Activated CD4-positive, alpha-beta T cell treated with anti-CD3 and anti-CD28 coated beads for 1 hour (primary cell): ENCODE data around the gene GATA3.

ENCODE experiments used
- DNase-seq: peaks from one replicate; pipeline ENCODE4 v3.0.0-alpha.2; 2020

GATA3 gene

GRCh38 chr10:8069108-8069507, 14.6 kb downstream of the GATA3 start:
- no peak for DNase-seq

DNA sequence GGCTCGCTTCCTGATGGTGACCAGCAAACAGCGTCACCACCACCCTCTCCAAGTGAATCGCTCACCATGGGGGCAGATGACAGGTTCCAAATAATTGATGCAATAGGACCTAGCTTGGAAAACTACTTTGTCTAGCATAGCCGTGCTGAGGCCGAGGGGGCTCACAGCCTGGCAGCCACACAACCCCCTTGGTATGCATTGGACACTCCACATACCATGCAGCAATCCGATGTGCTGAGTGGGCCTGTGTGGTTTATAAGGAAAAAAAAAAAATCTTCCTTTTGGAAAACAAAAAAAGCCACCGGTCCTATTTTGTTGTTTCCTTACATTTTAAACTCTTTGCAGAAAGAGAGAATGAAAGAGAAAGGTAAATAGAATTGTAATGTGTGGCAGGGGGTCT, 15.1 kb downstream of the GATA3 start:
- no peak for DNase-seq

- DNase-seq: no peak
Measured at GRCh38 chr10:8070440-8070839, 16.0 kb downstream of the GATA3 start.

GRCh38 chr10:8071006-8071405, 16.5 kb downstream of the GATA3 start:
- no peak for DNase-seq

DNA sequence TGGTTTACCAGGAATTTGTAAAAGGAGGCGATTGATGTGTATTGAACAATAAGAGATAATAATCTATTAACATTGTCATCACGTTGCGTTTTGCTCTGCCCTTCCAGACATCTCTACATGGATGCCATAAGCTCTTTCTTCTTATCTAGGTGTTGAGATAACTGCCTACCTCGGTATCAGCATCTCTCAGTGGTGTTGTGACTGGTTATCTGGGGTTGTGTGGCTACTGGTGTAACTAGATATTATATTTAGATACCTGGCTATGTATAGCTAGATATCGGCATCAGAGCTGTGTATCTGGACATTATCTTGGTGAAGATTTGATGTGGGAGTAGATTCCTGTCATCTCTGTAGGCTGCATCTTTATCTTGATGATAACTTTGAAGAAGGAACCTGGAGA, 17.2 kb downstream of the GATA3 start:
- no peak for DNase-seq

DNA sequence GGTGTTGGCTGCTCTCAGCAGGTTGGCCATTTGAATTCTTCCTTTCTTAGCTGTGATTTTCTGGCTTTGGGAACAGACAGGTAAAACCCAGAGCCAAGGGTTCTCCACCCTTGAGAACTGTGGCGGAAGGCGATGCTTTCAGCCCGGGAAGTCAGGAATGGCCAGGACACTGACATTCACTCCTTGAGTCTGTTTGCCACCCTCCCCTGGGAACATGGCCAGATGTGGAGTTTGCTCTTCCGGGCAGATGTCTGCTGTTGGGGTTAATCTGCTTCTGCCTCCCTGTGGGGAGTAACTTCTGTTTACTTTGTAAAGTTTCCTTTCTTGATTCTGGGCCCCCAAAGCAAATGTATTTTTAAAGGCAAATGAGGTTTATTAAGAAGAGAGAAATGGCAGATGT, 17.7 kb downstream of the GATA3 start:
- DNase-seq: no peak

- DNase-seq: no peak
Measured at GRCh38 chr10:8073691-8074416, 19.4 kb downstream of the GATA3 start.

GRCh38 chr10:8074881-8075280, 20.4 kb downstream of the GATA3 start:
- DNase-seq: no peak

- no peak for DNase-seq
Measured at GRCh38 chr10:8075282-8076260, 21.1 kb downstream of the GATA3 start.

- no peak for DNase-seq
Measured at GRCh38 chr10:8076933-8077332, 22.4 kb downstream of the GATA3 start.

- DNase-seq: no peak
Measured at GRCh38 chr10:8078027-8078426, 23.5 kb downstream of the GATA3 start.

GRCh38 chr10:8079126-8079525, 24.6 kb downstream of the GATA3 start:
- no peak for DNase-seq

DNA sequence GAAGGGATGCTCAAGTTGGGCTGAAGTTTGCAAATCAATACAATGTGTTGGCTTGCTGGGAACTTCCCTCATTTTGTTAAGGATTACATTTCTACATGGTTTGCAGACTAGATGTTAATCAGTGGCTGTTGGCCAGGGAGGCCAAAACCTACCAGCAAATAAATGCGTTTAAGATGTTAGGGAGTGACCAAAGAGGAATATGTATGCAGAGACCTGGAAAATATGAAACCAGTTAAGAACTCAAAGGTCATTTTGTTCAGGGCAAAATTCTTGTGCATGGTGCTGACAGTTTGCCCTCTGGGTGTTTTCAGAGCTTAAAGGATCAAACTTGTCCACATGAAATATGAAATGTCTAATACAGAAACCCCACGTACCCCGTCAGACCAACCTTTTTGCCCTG, 30.3 kb downstream of the GATA3 start:
- no peak for DNase-seq

DNA sequence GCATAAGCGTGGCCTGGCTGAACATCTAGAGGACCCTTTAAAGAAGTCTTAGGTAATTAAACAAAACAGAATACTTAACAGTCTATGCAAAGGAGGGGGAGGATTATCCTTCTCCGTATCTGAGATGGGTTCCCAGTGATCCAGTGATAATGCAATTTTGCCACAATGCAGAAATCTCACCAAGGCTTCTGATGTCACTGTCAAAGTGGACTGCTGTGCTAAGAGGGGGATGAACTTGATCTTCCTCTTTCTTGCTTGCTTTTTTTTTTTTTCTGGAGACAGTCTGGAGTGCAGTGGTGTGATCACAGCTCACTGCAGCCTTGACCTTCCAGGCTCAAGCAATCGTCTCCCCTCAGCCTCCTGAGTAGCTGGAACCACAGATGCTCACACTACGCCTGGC, 30.8 kb downstream of the GATA3 start:
- no peak for DNase-seq

DNA sequence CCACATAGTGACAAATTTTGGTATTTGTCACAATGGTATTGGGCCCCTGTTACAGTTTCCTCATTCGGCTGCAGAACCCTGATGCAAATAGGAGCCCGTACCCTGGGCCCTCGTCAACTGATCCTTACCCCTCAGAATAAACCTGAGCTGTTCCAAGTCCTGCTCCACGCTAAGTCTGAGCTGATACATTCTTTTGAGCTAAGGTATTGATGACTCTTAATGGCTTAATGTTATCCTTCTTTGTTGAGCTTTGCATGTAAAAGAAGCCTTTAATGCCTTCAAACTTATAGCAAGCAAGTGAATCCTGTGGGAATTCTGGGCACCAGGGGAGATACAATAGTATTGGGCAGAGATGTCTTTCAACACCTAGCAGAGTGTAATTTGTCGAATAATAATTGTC, 31.8 kb downstream of the GATA3 start:
- DNase-seq: no peak

- DNase-seq: no peak
Measured at GRCh38 chr10:8088504-8088903, 34.0 kb downstream of the GATA3 start.

- DNase-seq: no peak
Measured at GRCh38 chr10:8092428-8092827, 37.9 kb downstream of the GATA3 start.

GRCh38 chr10:8095959-8096358, 41.5 kb downstream of the GATA3 start:
- DNase-seq: no peak

GRCh38 chr10:8096931-8097330, 42.4 kb downstream of the GATA3 start:
- no peak for DNase-seq

GRCh38 chr10:8100366-8100765, 45.9 kb downstream of the GATA3 start:
- DNase-seq: no peak

GRCh38 chr10:8102708-8103401, 48.4 kb downstream of the GATA3 start:
- no peak for DNase-seq

DNA sequence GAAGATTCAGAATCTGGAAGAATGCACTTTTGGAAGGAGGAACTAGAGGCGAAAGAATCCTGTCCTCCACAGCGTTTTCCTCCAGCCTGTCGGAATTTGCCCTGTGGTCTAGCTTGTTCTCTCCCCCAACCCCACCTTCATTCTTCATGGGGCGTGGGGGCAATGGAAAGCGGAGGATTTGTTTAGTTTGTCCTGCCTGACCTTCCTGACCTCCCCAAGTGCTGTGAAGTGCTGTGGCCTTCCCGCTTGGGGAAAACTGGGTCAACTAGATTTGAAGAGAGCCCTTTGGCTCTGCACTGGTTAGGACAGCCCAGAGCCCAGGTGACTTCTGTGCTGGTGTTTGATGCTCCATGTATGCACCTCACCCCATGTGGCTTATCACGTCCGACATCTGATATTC, 49.1 kb downstream of the GATA3 start:
- DNase-seq: no peak

DNA sequence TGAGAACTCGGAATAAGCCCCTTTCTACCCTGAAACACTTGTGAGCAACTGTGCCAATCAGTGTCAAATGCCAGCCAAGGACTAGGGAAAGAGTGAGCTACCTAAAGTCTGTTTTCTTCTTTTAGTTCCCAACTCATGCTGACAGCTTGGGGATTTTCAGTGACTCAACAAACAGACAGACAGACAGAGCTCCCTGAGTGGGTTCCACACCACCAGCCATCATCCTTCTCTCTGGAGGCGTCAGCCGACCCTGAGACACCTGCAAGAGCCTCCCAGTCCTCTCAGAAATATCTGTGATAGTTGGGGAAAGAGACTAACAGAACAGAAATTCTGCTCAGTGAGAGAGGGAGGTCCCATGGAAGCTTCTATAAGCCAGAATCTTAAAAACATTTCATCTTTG, 49.5 kb downstream of the GATA3 start:
- DNase-seq: no peak

DNA sequence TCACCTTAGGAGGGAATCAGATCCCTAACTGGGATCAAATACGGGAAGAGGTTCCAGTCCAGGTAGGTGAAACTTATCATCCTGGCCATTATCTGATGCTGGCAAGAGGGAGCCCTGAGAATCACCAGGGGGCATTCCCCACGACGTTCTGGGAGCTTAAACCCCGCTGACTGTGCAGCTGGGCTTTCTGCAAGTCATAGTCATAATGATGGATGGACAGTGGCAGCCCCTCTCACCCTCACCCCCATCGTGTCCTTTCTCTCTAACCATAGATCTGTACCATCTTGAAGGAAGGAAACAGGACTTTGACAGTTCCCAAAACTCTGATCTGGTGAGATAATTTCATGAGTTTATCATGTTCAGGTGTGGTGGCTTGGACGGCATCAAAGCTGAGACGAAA, 50.2 kb downstream of the GATA3 start:
- DNase-seq: no peak
